ENCODE data around the gene MIA. TPM values are rescaled to one million over a fixed set of nuclear protein-coding genes. Genes with fewer than 3 reads are reported as not detected.
A peak's percentile ranks its signal among the peaks of the same experiment; 100 is the strongest.
"Not testable (repeated sequence)": the region's sequence is repeated elsewhere in the genome, so short reads cannot be mapped to it uniquely, and the experiment has no call there.

Gene MIA
- total RNA-seq, 1 experiment from 2014 or later, result not detected

DNA sequence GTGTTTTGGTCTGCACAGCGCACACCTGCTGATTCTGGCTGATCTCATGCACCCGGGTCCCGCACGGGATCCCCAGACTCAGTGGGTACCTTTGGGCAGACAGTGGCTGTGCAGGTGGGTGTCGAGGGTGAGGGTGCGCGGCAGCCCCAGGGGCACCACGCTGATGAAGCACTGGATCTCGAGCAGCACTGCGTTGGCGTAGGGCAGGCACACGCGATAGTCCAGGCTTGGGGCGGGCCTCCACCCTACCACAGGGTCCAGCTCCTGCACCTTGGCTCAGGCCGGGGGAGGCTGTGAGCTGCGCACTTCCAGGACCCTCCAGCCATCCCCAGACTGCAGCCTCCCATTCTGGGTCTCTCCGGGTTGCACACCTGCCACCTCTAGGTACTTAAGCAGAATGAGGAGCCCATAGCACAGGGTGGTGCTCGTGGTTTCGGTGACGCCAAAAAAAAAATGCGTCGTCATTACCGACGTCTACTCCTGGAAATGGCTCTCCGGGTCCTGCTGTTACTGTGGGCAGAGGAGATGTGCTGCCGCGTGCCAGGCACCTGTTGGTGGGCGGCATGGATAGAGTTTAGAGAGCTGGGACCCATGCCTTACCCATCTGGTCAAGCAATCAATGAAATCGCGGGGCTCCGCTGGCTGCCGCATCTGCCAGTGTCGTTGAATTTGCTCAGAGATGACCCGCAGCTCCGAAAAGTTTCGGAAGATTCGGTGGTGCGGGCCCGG is 34.2 kb downstream of the MIA start:
- no peak for DNase-seq (ENCODE audit: low read depth)
- in situ Hi-C loops (cut with HindIII; ENCODE audit: low pct_unique_long_range_greater_than_20kb, low sequenced_read_pairs), result no loop called here

DNA sequence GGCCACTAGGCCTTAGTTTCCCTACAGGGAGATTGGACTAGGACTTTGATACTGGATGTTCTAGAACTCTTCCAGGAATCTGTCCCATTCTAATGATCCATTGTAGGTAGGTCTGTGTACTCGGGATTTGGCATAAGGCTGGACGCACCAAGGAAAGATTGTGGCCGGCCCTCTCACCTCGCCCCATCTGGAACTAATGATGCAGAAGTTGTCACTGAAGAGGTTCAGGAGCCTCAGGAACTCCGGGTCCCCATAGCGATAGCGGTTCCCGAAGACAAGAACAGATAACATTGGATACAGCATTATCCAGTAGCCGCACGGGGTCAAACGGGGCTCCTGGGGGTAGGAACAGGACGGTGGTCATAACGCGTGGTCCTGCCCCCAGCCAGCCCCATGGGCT is 34.8 kb downstream of the MIA start:
- in situ Hi-C loops (cut with HindIII; ENCODE audit: low pct_unique_long_range_greater_than_20kb, low sequenced_read_pairs), result no loop called here
- DNase-seq (ENCODE audit: low read depth), result no peak

DNA sequence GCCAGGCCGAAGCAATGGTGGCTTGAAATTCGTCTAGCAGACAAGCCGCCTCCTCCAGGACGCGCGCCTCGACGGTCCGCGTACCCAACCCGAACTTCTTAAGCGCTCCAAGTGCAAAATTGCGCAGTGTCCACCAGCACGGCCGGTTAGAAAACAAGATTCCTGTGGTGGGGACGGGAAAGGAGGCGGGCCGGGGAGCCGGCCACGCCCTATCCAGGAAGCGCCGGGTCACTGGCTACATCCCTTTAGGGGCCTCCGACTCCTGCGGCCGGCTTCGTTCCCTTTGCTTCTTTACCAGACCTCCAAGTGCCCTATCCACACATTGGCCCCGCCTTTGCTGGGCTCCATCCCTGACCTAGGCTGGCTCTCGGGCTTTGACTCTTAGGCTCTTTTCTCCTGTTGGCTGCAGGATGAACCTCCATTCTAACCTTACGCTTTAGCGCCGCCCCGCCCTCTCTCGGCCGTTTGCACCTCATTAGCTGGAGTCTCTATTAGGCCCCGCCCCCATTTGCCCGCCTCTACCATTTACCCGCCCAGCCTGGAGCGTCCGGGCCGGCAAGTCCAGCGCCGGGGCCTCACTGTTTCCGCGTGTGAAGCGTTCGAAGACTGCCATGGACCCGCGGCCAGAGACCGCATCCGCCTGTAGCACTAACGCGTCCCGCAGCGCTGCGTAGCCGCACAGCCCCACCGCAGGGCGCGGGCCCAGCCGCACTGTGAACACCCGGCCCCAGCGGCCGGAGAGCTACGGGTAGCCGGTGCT is 35.5 kb downstream of the MIA start:
- in situ Hi-C loops (cut with HindIII; ENCODE audit: low pct_unique_long_range_greater_than_20kb, low sequenced_read_pairs), result not testable (repeated sequence)
- DNase-seq (ENCODE audit: low read depth), result peak; percentile 96

DNA sequence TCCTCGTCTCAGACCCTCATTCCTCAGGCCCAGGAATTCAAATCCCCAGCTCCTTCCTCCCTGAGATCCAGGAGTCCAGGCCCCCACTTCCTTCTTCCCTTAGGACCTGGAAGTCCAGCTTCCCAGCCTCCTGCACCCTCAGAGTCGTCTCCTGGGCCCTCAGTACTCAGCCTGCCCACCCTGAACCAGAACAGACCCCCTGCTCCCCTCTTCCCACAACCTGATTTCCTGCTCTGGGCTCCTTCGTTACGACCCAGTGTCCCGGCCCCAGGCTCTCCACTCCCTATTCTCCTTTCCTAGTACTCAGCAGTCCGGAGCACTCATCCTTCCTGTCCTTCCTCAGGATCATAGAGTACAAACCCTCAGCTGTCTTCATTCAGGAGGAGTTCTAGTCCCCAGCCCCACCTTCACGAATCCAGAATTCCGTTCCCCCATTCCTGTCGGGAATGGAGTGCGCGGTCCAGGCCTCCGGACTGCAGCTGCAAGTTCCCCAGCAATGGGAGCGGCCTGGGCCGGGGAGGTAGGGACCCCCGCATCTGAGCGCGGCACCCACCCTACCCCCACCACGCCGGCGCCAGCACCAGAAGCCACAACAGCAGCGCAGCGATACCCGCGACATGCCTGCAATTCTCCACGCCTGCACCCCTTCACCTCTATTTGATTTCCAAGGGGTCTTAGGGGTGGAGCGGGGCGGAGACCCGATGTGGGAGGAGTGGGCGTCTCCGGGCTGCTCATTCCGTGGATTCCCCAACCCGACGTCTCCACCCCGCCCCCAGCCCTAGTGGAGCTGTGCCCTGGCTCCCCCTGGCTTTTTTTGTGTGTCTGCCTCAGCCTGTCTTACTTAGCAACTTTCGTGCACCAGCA is 36.4 kb downstream of the MIA start:
- in situ Hi-C loops (cut with HindIII; ENCODE audit: low pct_unique_long_range_greater_than_20kb, low sequenced_read_pairs), result no loop called here
- no peak for DNase-seq (ENCODE audit: low read depth)

DNA sequence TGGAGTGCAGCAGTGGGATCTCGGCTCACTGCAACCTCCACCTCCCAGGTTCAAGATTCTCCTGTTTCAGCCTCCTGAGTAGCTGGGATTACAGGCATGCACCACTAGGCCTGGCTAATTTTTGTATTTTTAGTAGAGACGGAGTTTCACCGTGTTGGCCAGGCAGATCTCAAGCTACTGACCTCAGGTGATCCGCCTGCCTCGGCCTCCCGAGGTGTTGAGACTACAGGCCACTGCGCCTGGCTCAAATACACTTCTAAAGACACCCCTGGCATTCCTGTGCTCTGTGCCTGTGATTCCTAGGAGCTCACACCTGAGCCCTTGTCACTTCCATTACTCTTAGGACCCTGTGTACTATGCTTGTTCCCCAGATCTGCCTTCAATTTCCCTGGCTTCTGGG is 37.2 kb downstream of the MIA start:
- in situ Hi-C loops (cut with HindIII; ENCODE audit: low pct_unique_long_range_greater_than_20kb, low sequenced_read_pairs); DNase-seq (ENCODE audit: low read depth): not testable (repeated sequence)

DNA sequence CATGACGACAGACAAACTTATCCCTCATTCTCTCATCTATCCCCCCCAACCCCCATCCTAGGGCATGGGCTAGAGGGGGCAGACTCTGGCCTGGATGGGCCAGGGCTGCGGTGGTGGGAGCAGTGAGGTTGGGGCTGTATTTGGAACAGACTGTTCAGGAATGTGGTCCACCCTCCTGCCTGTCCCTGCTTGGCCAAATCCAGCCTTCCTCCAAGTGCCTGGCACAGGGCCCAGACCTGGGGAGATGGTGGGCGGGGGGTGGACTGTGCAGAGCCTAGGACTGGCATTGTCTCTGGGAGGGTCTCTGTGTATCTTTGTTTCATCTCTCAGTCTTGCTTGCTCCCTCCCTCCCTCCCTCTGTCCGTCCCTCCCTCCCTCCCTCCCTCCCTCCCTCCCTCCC is 37.9 kb downstream of the MIA start:
- no peak for DNase-seq (ENCODE audit: low read depth)
- in situ Hi-C loops (cut with HindIII; ENCODE audit: low pct_unique_long_range_greater_than_20kb, low sequenced_read_pairs), result no loop called here

DNA sequence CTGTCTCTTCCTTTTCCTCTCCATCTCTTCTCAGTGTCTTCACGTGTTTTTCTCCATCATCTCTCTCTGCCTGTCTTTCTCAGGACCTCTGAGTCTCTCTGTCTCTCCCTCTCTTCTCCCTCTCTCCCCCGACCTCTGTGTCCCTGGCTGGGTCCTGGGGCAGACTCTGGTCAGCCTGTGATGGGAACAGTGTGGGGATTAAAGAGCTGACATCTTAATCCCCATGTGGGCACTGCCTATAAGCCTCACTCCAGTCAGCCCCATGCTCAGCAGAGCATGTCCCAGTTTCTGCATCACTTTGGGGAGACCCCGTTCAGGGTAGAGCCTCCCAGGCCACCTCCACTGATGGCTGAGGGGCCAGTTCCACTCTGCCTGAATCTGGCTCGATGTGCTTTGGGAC is 39.9 kb downstream of the MIA start:
- in situ Hi-C loops (cut with HindIII; ENCODE audit: low pct_unique_long_range_greater_than_20kb, low sequenced_read_pairs), result no loop called here
- no peak for DNase-seq (ENCODE audit: low read depth)

DNA sequence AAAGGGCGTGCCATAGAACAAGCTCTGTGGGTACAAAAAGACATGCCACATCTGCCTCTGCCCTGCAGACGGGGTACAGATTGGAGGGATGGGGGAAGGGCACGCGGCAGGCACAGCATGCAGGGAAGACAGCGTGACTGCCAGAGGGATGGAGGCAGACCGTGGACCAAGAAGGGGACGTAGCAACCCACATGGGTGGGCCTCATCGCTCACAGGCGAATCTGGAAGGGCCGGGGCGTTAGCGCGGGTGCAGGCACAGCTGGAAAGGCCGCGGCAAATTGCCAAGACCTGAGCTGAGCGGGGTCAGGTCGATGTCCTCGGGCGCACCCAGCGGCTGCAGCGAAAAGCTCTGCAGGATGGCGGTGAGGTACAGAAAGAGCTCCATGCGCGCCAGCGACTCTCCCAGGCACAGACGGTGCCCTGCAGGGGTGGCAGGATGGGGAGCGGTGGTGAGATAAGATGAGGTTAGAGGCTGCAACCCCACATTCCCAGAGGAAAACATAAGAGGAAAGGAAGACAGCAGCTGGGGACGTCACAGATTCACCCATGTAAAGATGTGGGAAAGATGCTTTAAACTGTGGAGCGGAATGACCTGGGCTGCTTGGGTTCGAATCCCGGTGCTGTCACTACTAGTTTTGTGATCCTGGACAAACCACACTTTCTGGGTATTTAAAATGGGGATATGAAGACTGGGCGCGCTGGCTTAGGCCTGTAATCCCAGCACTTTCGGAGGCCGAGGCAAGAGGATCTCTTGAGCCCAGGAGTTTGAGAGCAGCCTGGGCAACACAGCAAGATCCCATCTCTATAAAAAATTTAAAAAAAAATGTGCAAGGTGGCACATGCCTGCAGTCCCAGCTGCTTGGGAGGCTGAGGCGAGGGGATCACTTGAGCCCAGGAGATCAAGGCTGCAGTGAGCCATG is 43.4 kb downstream of the MIA start:
- in situ Hi-C loops (cut with HindIII; ENCODE audit: low pct_unique_long_range_greater_than_20kb, low sequenced_read_pairs), result not testable (repeated sequence)
- peak; percentile 59 for DNase-seq (ENCODE audit: low read depth)

DNA sequence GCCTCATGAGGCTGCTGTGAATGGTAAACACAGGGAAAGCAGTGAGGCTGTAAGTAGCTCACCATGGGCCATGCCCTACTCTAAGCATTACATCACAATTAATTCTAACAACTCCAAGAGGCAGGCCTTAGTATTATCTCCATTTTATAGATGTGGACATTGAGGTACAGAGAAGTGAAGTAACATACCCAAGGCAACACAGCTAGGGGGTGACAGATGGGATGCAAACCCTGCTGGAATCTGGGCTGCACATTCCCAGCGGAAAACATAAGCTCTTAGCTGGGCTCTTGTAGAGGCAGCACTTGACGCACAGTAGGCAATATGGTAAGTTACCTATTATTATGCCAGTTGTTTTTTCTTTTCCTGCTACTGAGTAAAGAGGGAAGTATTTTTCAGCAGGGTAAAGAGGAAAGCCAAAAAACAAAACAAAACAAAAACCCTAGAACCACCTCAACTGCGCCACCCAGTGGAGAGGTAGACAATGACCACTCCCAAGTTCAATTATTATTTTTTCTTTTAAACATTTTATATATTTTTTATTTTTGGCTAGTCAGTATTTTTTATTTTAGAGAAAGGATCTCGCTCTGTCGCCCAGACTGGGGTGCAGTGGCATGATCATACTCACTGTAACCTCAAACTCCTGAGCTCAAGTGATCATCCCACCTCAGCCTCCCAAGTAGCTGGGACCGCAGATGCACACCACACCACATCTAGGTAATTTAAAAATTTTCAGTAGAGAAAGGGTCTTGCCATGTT is 44.3 kb downstream of the MIA start:
- in situ Hi-C loops (cut with HindIII; ENCODE audit: low pct_unique_long_range_greater_than_20kb, low sequenced_read_pairs); DNase-seq (ENCODE audit: low read depth): not testable (repeated sequence)

DNA sequence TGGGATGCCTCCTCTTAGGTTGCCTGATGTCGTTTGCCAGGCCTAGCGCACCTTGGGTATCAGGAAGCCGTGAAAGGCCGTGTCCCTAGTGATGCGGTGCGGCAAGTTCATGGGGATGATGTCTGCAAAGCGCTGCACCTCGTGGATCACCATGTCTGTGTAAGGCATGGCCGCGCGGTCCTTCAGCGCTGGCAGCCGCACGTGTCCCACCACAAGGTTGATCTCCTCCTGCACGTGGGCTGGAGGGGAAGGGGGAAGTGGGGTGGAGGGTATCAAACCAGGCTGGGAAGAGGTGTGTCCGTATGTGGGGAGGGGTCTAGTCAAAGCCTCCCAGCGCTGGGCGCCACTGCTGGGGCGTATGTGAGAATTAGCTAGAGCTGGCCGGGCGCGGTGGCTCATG is 46.8 kb downstream of the MIA start:
- in situ Hi-C loops (cut with HindIII; ENCODE audit: low pct_unique_long_range_greater_than_20kb, low sequenced_read_pairs), result no loop called here
- DNase-seq (ENCODE audit: low read depth), result no peak

DNA sequence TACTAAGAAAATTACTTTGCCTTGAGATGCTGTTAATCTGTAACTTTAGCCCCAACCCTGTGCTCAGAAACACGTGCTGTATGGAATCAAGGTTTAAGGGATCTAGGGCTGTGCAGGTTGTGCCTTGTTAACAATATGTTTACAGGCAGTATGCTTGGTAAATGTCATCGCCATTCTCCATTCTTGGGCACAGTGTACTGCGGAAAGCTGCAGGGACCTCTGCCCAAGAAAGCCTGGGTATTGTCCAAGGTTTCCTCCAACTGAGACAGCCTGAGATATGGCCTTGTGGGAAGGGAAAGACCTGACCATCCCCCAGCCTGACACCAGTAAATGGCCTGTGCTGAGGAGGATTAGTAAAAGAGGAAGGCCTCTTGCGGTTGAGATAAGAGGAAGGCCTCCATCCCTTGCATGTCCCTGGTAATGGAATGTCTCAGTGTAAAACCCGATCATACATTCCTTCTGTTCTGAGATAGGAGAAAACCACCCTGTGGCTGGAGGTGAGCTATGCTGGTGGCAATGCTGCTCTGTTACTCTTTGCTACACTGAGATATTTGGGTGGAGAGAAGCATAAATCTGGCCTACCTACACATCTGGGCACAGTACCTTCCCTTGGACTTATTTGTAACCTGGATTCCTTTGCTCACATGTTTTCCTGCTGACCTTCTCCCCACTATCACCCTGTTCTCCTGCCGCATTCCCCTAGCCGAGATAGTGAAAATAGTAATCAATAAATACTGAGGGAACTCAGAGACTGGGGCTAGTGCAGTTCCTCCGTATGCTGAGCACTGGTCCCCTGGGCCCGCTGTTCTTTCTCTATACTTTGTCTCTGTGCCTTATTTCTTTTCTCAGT is 47.6 kb downstream of the MIA start:
- DNase-seq (ENCODE audit: low read depth); in situ Hi-C loops (cut with HindIII; ENCODE audit: low pct_unique_long_range_greater_than_20kb, low sequenced_read_pairs): not testable (repeated sequence)

DNA sequence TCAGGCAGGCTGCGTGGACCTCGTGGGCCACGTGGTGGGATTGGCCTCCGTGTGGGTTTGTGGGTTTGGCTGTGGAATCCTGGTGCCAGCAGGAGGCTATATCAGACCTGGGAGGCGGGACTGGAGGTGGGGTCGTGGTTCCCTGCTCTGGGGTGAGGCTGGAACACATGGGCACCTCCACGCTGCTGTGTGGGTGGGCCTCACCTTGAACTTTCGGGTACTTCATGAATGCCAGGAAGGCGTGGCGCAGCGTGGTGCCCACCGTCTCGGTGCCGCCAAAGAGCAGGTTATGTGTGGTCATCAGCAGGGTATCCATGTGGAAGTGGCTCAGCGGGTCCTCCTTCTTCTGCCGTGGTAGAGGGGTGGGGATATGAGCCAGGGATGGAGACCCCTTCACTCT is 49.6 kb downstream of the MIA start:
- in situ Hi-C loops (cut with HindIII; ENCODE audit: low pct_unique_long_range_greater_than_20kb, low sequenced_read_pairs); DNase-seq (ENCODE audit: low read depth): not testable (repeated sequence)

DNA sequence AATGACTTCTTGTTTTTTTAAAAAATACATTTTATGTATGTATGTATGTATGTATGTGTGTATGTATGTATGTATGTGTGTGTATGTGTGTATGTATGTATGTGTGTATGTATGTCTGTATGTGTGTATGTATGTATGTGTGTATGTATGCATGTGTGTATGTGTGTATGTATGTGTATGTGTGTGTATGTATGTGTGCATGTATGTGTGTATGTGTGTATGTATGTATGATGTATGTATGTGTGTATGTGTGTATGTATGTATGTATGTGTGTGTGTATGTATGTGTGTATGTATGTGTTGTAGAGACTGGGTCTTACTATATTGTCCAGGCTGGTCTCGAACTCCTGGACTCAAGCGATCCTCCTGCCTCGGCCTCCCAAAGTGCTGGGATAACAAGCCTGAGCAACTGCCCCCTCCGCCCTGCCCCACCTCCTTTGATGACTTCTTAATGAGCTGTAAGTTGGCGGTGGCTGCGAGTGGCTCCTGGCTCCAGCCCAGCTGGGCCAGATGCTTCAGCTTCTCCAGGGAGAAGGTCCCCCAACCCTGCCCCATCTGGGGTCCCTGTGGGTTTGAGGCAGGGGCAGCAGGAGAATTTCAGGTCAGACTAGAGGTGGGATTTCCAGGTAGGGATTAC is 50.3 kb downstream of the MIA start:
- in situ Hi-C loops (cut with HindIII; ENCODE audit: low pct_unique_long_range_greater_than_20kb, low sequenced_read_pairs); DNase-seq (ENCODE audit: low read depth): not testable (repeated sequence)

DNA sequence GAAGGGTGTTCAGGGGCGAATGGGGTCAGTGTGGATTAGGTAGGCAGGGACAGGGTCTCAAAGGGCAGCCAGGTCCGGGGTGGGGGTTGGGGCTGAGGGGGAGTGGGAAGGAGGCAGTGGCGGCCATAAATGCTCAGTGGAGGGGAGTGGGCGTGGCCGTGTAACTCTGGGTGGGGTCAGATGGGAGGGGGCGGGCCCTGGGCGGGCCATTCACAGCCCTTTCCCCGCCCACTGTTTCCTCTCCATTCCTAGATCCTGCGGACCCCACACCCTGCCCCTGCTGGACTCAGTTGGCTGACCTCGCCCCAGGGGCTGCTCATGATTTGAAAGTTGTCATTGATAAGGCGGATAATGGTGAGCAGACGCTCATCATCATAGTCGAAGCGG is 51.0 kb downstream of the MIA start:
- in situ Hi-C loops (cut with HindIII; ENCODE audit: low pct_unique_long_range_greater_than_20kb, low sequenced_read_pairs); DNase-seq (ENCODE audit: low read depth): not testable (repeated sequence)

DNA sequence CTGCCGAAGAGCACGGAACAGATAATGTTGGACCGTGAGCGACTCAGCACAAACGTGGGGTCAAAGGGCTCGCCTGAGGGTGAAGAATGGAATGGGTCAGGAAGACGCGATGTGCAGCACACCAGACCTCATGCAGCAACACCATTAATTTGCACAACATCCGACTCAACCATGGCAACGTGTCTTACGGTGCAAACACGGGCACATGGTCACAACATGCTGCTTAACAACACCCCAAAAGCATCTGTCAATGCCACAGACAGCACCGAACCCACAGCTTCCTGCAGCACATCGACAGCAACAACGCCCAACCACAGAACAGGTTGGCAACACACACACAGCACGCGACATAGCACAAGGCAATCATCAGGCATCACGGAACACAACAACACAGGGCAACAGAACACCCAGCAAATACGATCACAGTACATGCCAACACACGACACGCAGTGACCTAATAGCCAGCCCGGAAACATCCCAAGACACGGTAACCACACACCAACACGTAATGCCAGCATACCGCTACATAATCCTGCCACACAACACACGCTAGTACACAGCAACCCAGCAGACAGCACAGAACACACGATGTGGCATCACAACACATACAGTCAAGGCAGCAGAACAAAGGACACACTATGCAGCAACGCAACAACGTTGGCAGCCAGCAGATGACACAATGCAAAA is 51.5 kb downstream of the MIA start:
- DNase-seq (ENCODE audit: low read depth); in situ Hi-C loops (cut with HindIII; ENCODE audit: low pct_unique_long_range_greater_than_20kb, low sequenced_read_pairs): not testable (repeated sequence)

Measured in Caki2 (cell line).